B cell (primary cell): Measurements from ENCODE around the gene CACNA1F. TPM values are rescaled to one million over a fixed set of nuclear protein-coding genes. Genes with fewer than 3 reads are reported as not detected.

Experiments used
- ATAC-seq: fragments of 200-7000 bp; cut with Tn5 transposase; one replicate; pipeline ENCODE4 v1.10.0; 2021; ENCODE audit warnings: low read depth, mild to moderate bottlenecking, moderate number of reproducible peaks, moderate library complexity
- CTCF ChIA-PET: fragments of 350-600 bp; sonication (Branson Sonifier 250); formaldehyde crosslinking; loops from one replicate; lab custom pipeline; 2021; ENCODE audit warnings: antibody characterized with exemption, inconsistent platforms; lab: Charles Lee
- POLR2A ChIA-PET: fragments of 350-600 bp; sonication (Branson Sonifier 250); formaldehyde crosslinking; loops from one replicate; lab custom pipeline; 2021; ENCODE audit warnings: antibody characterized with exemption; lab: Charles Lee
- DNase-seq: peaks from one replicate; pipeline ENCODE4 v3.0.0; 2013
- H2AFZ ChIP-seq: 2 replicates; pipeline ENCODE4 v1.6.1; 2012; ENCODE audit warnings: mild to moderate bottlenecking, low read depth, low read length; ENCODE audit not compliant: insufficient read depth, poor library complexity, severe bottlenecking
- H3K27ac ChIP-seq, 2 donors: 1 replicate in 1 of 2; 2 replicates in 1 of 2; pipeline ENCODE4 v1.5.1; 2012 to 2013; ENCODE audit warnings: low read length in 2 of 2, mild to moderate bottlenecking in 2 of 2, moderate library complexity in 1 of 2
- H3K27me3 ChIP-seq, 4 experiments: fragments of 200-600 bp in 1 of 4; sonication (generic) in 1 of 4; replicated peaks in 1 of 4; 1 replicate in 2 of 4; 2 replicates in 2 of 4; pipeline versions ENCODE4 v1.6.1 to v1.7.0; 2013 to 2016; ENCODE audit warnings: low read length in 3 of 4, mild to moderate bottlenecking in 2 of 4, mixed read lengths in 1 of 4, moderate library complexity in 1 of 4; ENCODE audit not compliant: insufficient read depth in 4 of 4, control insufficient read depth in 3 of 4; ENCODE audit errors: control extremely low read depth in 1 of 4
- H3K36me3 ChIP-seq, 2 experiments: replicated peaks in 1 of 2; 1 replicate in 1 of 2; 2 replicates in 1 of 2; pipeline versions ENCODE4 v1.6.1 to v1.7.1; 2013; ENCODE audit warnings: low read length in 1 of 2; ENCODE audit not compliant: insufficient read depth in 2 of 2, control insufficient read depth in 1 of 2; ENCODE audit errors: control extremely low read depth in 1 of 2, extremely low read depth in 1 of 2
- H3K4me1 ChIP-seq, 2 donors: fragments of 200-600 bp in 1 of 2; sonication (generic) in 1 of 2; 1 replicate in 1 of 2; 2 replicates in 1 of 2; pipeline versions ENCODE4 v1.5.1 to v1.6.1; 2013 to 2017; ENCODE audit warnings: low read length in 2 of 2; ENCODE audit not compliant: control insufficient read depth in 2 of 2, insufficient read depth in 2 of 2
- H3K4me2 ChIP-seq: replicated peaks from 2 replicates; pipeline ENCODE3; 2012; ENCODE audit warnings: mild to moderate bottlenecking, low read depth, low read length; ENCODE audit not compliant: poor library complexity, severe bottlenecking
- H3K4me3 ChIP-seq, 5 experiments: fragments of 200-600 bp in 1 of 5; sonication (generic) in 1 of 5; 1 replicate in 3 of 5; 2 replicates in 2 of 5; pipeline versions ENCODE4 v1.5.1 to v1.7.0; 2011 to 2016; ENCODE audit warnings: low read length in 4 of 5, mild to moderate bottlenecking in 4 of 5, low read depth in 2 of 5, control low read depth in 1 of 5, moderate library complexity in 1 of 5; ENCODE audit not compliant: insufficient read depth in 1 of 5; ENCODE audit errors: control extremely low read depth in 1 of 5, extremely low read depth in 1 of 5
- H3K79me2 ChIP-seq: fragments of 200-600 bp; sonication (generic); one replicate; pipeline ENCODE4 v1.6.0; 2016; ENCODE audit warnings: low read length; ENCODE audit not compliant: control insufficient read depth, insufficient read depth
- H3K9ac ChIP-seq: fragments of 200-600 bp; sonication (generic); 2 replicates; pipeline ENCODE4 v1.6.1; 2017; ENCODE audit warnings: mild to moderate bottlenecking, low read length, moderate library complexity
- H3K9me3 ChIP-seq, 3 donors: one replicate each; pipeline versions ENCODE4 v1.6.1 to v1.7.1; 2013; ENCODE audit warnings: low read length in 2 of 3; ENCODE audit not compliant: control insufficient read depth in 2 of 3, insufficient read depth in 1 of 3; ENCODE audit errors: control extremely low read depth in 1 of 3
- H4K20me1 ChIP-seq: 2 replicates; pipeline ENCODE4 v1.6.0; 2012; ENCODE audit warnings: mild to moderate bottlenecking, low read length; ENCODE audit not compliant: insufficient read depth, control insufficient read depth, poor library complexity, severe bottlenecking
- H3K27ac Mint-ChIP-seq: one replicate; pipeline ENCODE4 v1.8.0; 2021; ENCODE audit warnings: mixed read lengths
- H3K27me3 Mint-ChIP-seq: one replicate; pipeline ENCODE4 v1.8.0; 2021; ENCODE audit warnings: mixed read lengths
- H3K4me1 Mint-ChIP-seq: one replicate; pipeline ENCODE4 v1.8.0; 2021; ENCODE audit warnings: mixed read lengths
- H3K4me3 Mint-ChIP-seq: one replicate; pipeline ENCODE4 v1.8.0; 2021; ENCODE audit warnings: mixed read lengths
- H3K9me3 Mint-ChIP-seq: one replicate; pipeline ENCODE4 v1.8.0; 2022; ENCODE audit warnings: mixed read lengths; ENCODE audit not compliant: insufficient read depth
- CTCF ChIP-seq: fragments of 200-600 bp; IDR thresholded peaks from one replicate; pipeline ENCODE4 v1.8.0; 2022; ENCODE audit warnings: antibody characterized with exemption, mild to moderate bottlenecking
- EZH2 ChIP-seq: IDR thresholded peaks from 2 replicates; pipeline ENCODE4 v1.6.1; 2012; ENCODE audit warnings: borderline replicate concordance, low read depth, mild to moderate bottlenecking, moderate library complexity, low read length; ENCODE audit not compliant: insufficient read depth, poor library complexity, severe bottlenecking
- WGBS: methylation state at CpG from one replicate; pipeline ENCODE4 v1.1.5; 2013; ENCODE audit warnings: missing lambda C conversion rate; ENCODE audit not compliant: insufficient coverage; 5-methylcytosine and 5-hydroxymethylcytosine counted together
- intact Hi-C: fragments of 100-400 bp; cut with micrococcal nuclease; formaldehyde crosslinking; loops from one replicate; pipeline ENCODE4 v1.10.0; 2022
- polyA plus RNA-seq: library from polyadenylated mRNA; depleted of rRNA; stranded (reverse); fragments of >200 nt; gene quantifications from 2 replicates; pipeline ENCODE4 v1.2.3, GENCODE V29; 2012
- total RNA-seq, 2 donors: library from RNA; stranded (reverse); fragments of 120-200 nt in 1 of 2; gene quantifications; 1 replicate in 1 of 2; 2 replicates in 1 of 2; pipeline versions ENCODE4 v1.2.3 to v1.2.4, GENCODE V29; 2013 to 2022

Gene CACNA1F
- total and polyA plus RNA-seq, 2 donors (not counting 1 experiment from before 2014, with no cell fraction given), result 6.7 to 9.3 TPM

GRCh38 chrX:49269010-49269766 lies 36.0 kb upstream of the CACNA1F start:
- Mint-ChIP-seq H3K27me3 (no peaks in the 10 kb centered on the region), H3K4me1 (peaks cover 35% of the 10 kb centered on the region), H3K4me3 (peak overlapping the region; percentile 95), H3K27ac (peak overlapping the region; percentile 98), H3K9me3 (no peaks in the 10 kb centered on the region)
- peak overlapping the region; percentile 88 for H2AFZ ChIP-seq
- ChIA-PET CTCF (interaction anchor here (0.9 to 1.0 kb wide), 3 partner anchors 76 to 113 kb away, joined by 4 to 6 read pairs (median 5); no protein-coding TSS in a partner anchor), POLR2A (interaction anchor here (0.7 to 1.9 kb wide), 5 partner anchors 38 to 311 kb away, joined by 3 to 7 read pairs (median 3); partner anchors contain the start of gene WDR45)
- no peaks in the 10 kb centered on the region for H3K27me3 ChIP-seq
- peaks cover 25% of the 10 kb centered on the region for H3K79me2 ChIP-seq
- no peaks in the 10 kb centered on the region for H3K9me3 ChIP-seq
- no peaks in the 10 kb centered on the region for H4K20me1 ChIP-seq
- H3K9ac ChIP-seq, result peak overlapping the region; percentile 84
- peak; percentile 85 for ATAC-seq
- H3K4me2 ChIP-seq, result peak overlapping the region; percentile 71
- WGBS, result under 1% methylated on average over 42 of the region's 45 CpGs
- H3K4me3 ChIP-seq, result peak overlapping the region; percentile 62 to 77 (median 71)
- peak; percentile 96 for DNase-seq
- no peaks in the 10 kb centered on the region for H3K36me3 ChIP-seq
- peaks cover 23 to 35% of the 10 kb centered on the region in 2 donors for H3K4me1 ChIP-seq
- TF ChIP-seq CTCF, result no peak
- peak overlapping the region; percentile 91 to 98 for H3K27ac ChIP-seq
- intact Hi-C loops, result loop anchor here (1.0 to 5.0 kb wide), 7 partner anchors 34 to 1612 kb away; partner anchors contain the start of genes CCDC22, GPKOW, SYP and UXT

- Histone ChIP-seq H3K4me1 (peaks cover 23 to 33% of the 10 kb centered on the region in 2 donors), H3K9ac (peak overlapping the region; percentile 84), H4K20me1 (no peaks in the 10 kb centered on the region), H3K27ac (peak overlapping the region; percentile 91 to 98), H3K36me3 (no peaks in the 10 kb centered on the region), H3K27me3 (no peaks in the 10 kb centered on the region), H3K4me2 (peak overlapping the region; percentile 71), H2AFZ (peak overlapping the region; percentile 88), H3K9me3 (no peaks in the 10 kb centered on the region), H3K4me3 (peak overlapping the region; percentile 16 to 77 (median 62)), H3K79me2 (peaks cover 25% of the 10 kb centered on the region)
- H3K9me3 Mint-ChIP-seq, result no peaks in the 10 kb centered on the region
- intact Hi-C loops, result loop anchor here (1.0 to 5.0 kb wide), 7 partner anchors 33 to 1611 kb away; partner anchors contain the start of genes CCDC22, GPKOW, SYP and UXT
- CTCF ChIA-PET, result interaction anchor here (0.9 to 1.0 kb wide), 3 partner anchors 76 to 113 kb away, joined by 4 to 6 read pairs (median 5); no protein-coding TSS in a partner anchor
- no peaks in the 10 kb centered on the region for H3K27me3 Mint-ChIP-seq
- peaks cover 35% of the 10 kb centered on the region for H3K4me1 Mint-ChIP-seq
- WGBS, result 0% methylated on average over 3 of the region's 4 CpGs
- POLR2A ChIA-PET, result interaction anchor here (0.7 to 1.9 kb wide), 5 partner anchors 38 to 310 kb away, joined by 3 to 7 read pairs (median 3); partner anchors contain the start of gene WDR45
- DNase-seq (no peak), ATAC-seq (no peak)
- TF ChIP-seq CTCF (no peak), EZH2 (no peak)
- H3K27ac Mint-ChIP-seq, result peak overlapping the region; percentile 98
- peak overlapping the region; percentile 95 for H3K4me3 Mint-ChIP-seq
These were observed 35.5 kb upstream of the CACNA1F start for GRCh38 chrX:49268702-49269009.
